Activated T-cell treated with anti-CD3 and anti-CD28 coated beads, Interleukin-2, amount 50 U/mL, for 24 hours (primary cell): ENCODE measurements around the gene RCC1.
"Not testable (repeated sequence)": the region's sequence is repeated elsewhere in the genome, so short reads cannot be mapped to it uniquely, and the experiment has no call there.

Source experiments
- DNase-seq: peaks from one replicate; pipeline ENCODE4 v3.0.0-alpha.2; 2020
- H3K27ac Mint-ChIP-seq: 2 replicates; pipeline ENCODE4 v1.8.0; 2020; ENCODE audit warnings: mild to moderate bottlenecking, mixed read lengths
- H3K27me3 Mint-ChIP-seq: 2 replicates; pipeline ENCODE4 v1.8.0; 2020; ENCODE audit warnings: mixed read lengths
- H3K36me3 Mint-ChIP-seq: 2 replicates; pipeline ENCODE4 v1.8.0; 2020; ENCODE audit warnings: low read depth, mixed read lengths
- H3K4me1 Mint-ChIP-seq: 2 replicates; pipeline ENCODE4 v1.8.0; 2020; ENCODE audit warnings: low read depth, mixed read lengths
- H3K4me3 Mint-ChIP-seq: 2 replicates; pipeline ENCODE4 v1.8.0; 2020; ENCODE audit warnings: mild to moderate bottlenecking, moderate library complexity, mixed read lengths
- H3K9me3 Mint-ChIP-seq: 2 replicates; pipeline ENCODE4 v1.8.0; 2020; ENCODE audit warnings: mixed read lengths

RCC1 gene

GRCh38 chr1:28548318-28548717, 42.5 kb downstream of the RCC1 start:
- peaks cover 14% of the 10 kb centered on the region for H3K4me1 Mint-ChIP-seq
- no peaks in the 10 kb centered on the region for H3K27me3 Mint-ChIP-seq
- no peak overlapping the region for H3K27ac Mint-ChIP-seq
- H3K4me3 Mint-ChIP-seq: no peak overlapping the region
- H3K36me3 Mint-ChIP-seq: peaks cover 5% of the 10 kb centered on the region
- H3K9me3 Mint-ChIP-seq: no peaks in the 10 kb centered on the region
- no peak for DNase-seq

DNA sequence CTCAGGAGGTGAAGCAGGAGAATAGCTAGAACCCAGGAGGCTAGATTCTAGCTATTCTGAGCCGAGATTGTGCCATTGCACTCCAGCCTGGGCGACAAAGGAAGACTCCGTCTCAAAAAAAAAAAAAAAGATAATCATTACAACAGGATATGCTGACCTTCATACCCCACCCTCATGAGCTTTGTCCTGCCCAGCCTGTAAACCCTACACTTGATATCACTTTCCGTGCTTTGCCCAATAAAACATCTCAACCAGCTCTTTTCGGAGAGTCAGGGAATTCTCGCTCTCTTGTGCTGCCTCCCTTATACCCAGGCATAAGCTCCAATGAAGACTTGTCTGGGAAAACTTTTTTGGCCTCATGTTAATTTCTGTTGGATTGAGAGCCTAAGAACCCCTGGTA, 45.5 kb downstream of the RCC1 start:
- Mint-ChIP-seq H3K9me3 (no peaks in the 10 kb centered on the region), H3K36me3 (peaks cover 33% of the 10 kb centered on the region), H3K4me3 (no peak overlapping the region), H3K27me3 (no peaks in the 10 kb centered on the region), H3K4me1 (peaks cover 25% of the 10 kb centered on the region), H3K27ac (peak overlapping the region; percentile 27)
- no peak for DNase-seq

GRCh38 chr1:28552758-28553663, 47.2 kb downstream of the RCC1 start, which contains the start of gene TRNAU1AP:
Gene TRNAU1AP, plus strand, starts transcription at chr1:28553085. Its CDS starts 26 bp downstream, at chr1:28553111.
- no peaks in the 10 kb centered on the region for H3K27me3 Mint-ChIP-seq
- H3K4me3 Mint-ChIP-seq: peak within 1 kb of the TSS; percentile 99
- H3K36me3 Mint-ChIP-seq: peaks cover 42% of the 10 kb centered on the region
- DNase-seq: peak; percentile 97
- no peaks in the 10 kb centered on the region for H3K9me3 Mint-ChIP-seq
- H3K27ac Mint-ChIP-seq: peak within 1 kb of the TSS; percentile 98
- H3K4me1 Mint-ChIP-seq: peaks cover 25% of the 10 kb centered on the region

DNA sequence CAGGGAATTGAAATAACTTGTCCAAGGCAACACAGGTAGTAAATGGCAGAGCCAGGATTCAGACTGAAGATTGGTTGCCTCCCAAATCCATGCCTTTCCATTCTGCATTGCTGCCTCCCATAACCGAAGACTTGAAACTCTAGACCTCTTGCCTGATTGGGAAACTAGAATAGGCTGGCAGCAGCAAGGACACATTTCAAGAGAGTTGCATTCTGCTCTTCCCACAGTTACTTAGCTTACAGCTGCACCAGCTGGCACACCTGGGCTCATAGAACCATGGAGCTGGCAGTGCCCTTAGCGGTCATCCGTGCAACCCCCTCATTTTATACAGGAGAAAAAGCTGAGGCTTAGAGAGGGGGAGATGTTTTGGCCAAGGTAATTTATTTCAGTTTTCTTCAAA, 55.0 kb downstream of the RCC1 start:
- H3K27me3 Mint-ChIP-seq: no peaks in the 10 kb centered on the region
- H3K27ac Mint-ChIP-seq: no peak overlapping the region
- H3K4me1 Mint-ChIP-seq: no peaks in the 10 kb centered on the region
- H3K4me3 Mint-ChIP-seq: no peak overlapping the region
- no peak for DNase-seq
- peaks cover 78% of the 10 kb centered on the region for H3K36me3 Mint-ChIP-seq
- H3K9me3 Mint-ChIP-seq: no peaks in the 10 kb centered on the region

GRCh38 chr1:28564310-28564709, 58.5 kb downstream of the RCC1 start:
- no peaks in the 10 kb centered on the region for H3K27me3 Mint-ChIP-seq
- no peak for DNase-seq
- no peak overlapping the region for H3K4me3 Mint-ChIP-seq
- H3K4me1 Mint-ChIP-seq: no peaks in the 10 kb centered on the region
- H3K9me3 Mint-ChIP-seq: no peaks in the 10 kb centered on the region
- no peak overlapping the region for H3K27ac Mint-ChIP-seq
- peaks cover 85% of the 10 kb centered on the region for H3K36me3 Mint-ChIP-seq

GRCh38 chr1:28565040-28565439, 59.2 kb downstream of the RCC1 start:
- no peaks in the 10 kb centered on the region for H3K27me3 Mint-ChIP-seq
- H3K36me3 Mint-ChIP-seq: peaks cover 82% of the 10 kb centered on the region
- H3K27ac Mint-ChIP-seq: no peak overlapping the region

DNA sequence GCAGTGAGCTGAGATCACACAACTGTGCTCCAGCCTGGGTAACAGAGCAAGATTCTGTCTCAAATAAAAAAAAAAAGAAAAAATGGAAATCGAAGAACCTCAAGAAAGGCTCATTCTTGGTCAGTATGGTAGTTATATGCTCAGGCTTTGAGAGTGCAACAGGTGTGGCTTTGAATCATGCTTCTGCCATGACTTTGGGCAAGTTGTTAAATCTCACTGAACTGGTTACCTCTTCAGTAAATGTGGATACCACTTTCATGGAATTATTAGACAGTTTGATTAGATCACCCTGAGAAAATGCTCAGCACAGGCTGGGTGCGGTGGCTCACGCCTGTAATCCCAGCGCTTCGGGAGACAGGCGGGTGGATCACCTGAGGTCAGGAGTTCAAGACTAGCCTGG, 59.9 kb downstream of the RCC1 start:
- H3K27ac Mint-ChIP-seq: no peak overlapping the region
- H3K4me1 Mint-ChIP-seq: no peaks in the 10 kb centered on the region
- peaks cover 82% of the 10 kb centered on the region for H3K36me3 Mint-ChIP-seq
- H3K4me3 Mint-ChIP-seq: no peak overlapping the region
- H3K27me3 Mint-ChIP-seq: no peaks in the 10 kb centered on the region
- DNase-seq: no peak
- H3K9me3 Mint-ChIP-seq: no peaks in the 10 kb centered on the region

More at GRCh38 chr1:28565040-28565439, 59.2 kb downstream of the RCC1 start:
- DNase-seq: no peak
- no peaks in the 10 kb centered on the region for H3K4me1 Mint-ChIP-seq
- no peaks in the 10 kb centered on the region for H3K9me3 Mint-ChIP-seq
- no peak overlapping the region for H3K4me3 Mint-ChIP-seq

- DNase-seq: no peak
- H3K36me3 Mint-ChIP-seq: peaks cover 82% of the 10 kb centered on the region
These were observed 61.1 kb downstream of the RCC1 start for GRCh38 chr1:28566931-28567330.

GRCh38 chr1:28571911-28572310, 66.1 kb downstream of the RCC1 start:
- H3K4me3 Mint-ChIP-seq: no peak overlapping the region
- no peak overlapping the region for H3K27ac Mint-ChIP-seq
- no peaks in the 10 kb centered on the region for H3K9me3 Mint-ChIP-seq
- DNase-seq: no peak
- H3K36me3 Mint-ChIP-seq: peaks cover 77% of the 10 kb centered on the region
- no peaks in the 10 kb centered on the region for H3K4me1 Mint-ChIP-seq
- no peaks in the 10 kb centered on the region for H3K27me3 Mint-ChIP-seq

More at GRCh38 chr1:28566931-28567330, 61.1 kb downstream of the RCC1 start:
- peak overlapping the region; percentile 22 for H3K27ac Mint-ChIP-seq
- H3K4me1 Mint-ChIP-seq: no peaks in the 10 kb centered on the region
- H3K27me3 Mint-ChIP-seq: no peaks in the 10 kb centered on the region
- H3K4me3 Mint-ChIP-seq: no peak overlapping the region
- H3K9me3 Mint-ChIP-seq: no peaks in the 10 kb centered on the region

- peaks cover 77% of the 10 kb centered on the region for H3K36me3 Mint-ChIP-seq
- not testable (repeated sequence) for H3K9me3 Mint-ChIP-seq
These were observed 67.0 kb downstream of the RCC1 start for GRCh38 chr1:28572891-28573290.

GRCh38 chr1:28573564-28573963, 67.7 kb downstream of the RCC1 start:
- H3K9me3 Mint-ChIP-seq: no peaks in the 10 kb centered on the region
- no peak for DNase-seq
- no peak overlapping the region for H3K27ac Mint-ChIP-seq
- no peaks in the 10 kb centered on the region for H3K27me3 Mint-ChIP-seq
- H3K36me3 Mint-ChIP-seq: peaks cover 77% of the 10 kb centered on the region
- peaks cover 12% of the 10 kb centered on the region for H3K4me1 Mint-ChIP-seq
- H3K4me3 Mint-ChIP-seq: no peak overlapping the region

More at GRCh38 chr1:28572891-28573290, 67.0 kb downstream of the RCC1 start:
- H3K27ac Mint-ChIP-seq, DNase-seq, H3K4me1 Mint-ChIP-seq, H3K4me3 Mint-ChIP-seq, H3K27me3 Mint-ChIP-seq: not testable (repeated sequence)

GRCh38 chr1:28577052-28577678, 71.3 kb downstream of the RCC1 start:
- Mint-ChIP-seq H3K9me3 (no peaks in the 10 kb centered on the region), H3K4me1 (peaks cover 31% of the 10 kb centered on the region), H3K27ac (peak overlapping the region; percentile 98), H3K27me3 (no peaks in the 10 kb centered on the region), H3K4me3 (peak overlapping the region; percentile 95), H3K36me3 (peaks cover 81% of the 10 kb centered on the region)
- peak; percentile 72 for DNase-seq

DNA sequence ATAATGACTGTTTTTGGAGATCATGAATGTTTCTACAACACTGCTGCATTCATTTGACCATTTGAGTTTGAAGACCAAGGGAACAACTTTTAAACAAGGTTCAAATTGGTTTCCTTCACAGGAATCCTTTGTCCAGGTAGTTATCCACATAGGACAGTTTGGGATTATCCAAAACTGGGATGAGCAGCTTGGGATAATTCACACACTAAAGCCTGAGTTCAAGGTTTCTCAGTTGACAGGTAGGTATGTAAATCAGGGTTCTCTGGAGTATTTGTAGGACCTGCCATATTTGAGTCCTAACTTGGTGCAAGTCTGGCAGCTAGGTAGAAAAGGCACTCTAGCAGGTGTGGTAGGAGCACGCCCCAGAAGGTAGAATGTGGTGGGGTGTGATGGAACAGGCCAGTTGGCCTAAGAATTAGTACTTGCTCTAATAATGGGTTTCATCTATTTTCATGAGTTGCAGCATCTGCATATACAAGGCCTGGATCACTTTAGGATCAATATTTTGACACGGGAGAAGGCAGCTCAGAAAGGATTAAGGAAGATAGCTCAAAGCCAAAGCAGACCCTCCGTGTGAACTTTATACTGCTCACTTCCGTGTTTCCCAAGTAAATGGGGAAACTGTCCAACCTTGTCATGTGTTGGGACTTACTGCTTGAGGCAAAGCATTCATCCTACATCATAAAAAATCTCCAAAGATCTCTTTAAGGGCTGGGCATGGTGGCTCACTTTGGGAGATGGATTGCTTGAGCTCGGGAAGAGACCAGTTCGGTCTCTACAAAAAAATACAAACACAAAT, 72.1 kb downstream of the RCC1 start:
- DNase-seq: peak; percentile 51
- Mint-ChIP-seq H3K4me1 (peaks cover 34% of the 10 kb centered on the region), H3K27ac (peak overlapping the region; percentile 98), H3K9me3 (no peaks in the 10 kb centered on the region), H3K4me3 (peak overlapping the region; percentile 95), H3K36me3 (peaks cover 86% of the 10 kb centered on the region), H3K27me3 (no peaks in the 10 kb centered on the region)

- no peak for DNase-seq
- Mint-ChIP-seq H3K27me3 (no peaks in the 10 kb centered on the region), H3K4me1 (peaks cover 36% of the 10 kb centered on the region), H3K36me3 (peaks cover 81% of the 10 kb centered on the region), H3K9me3 (no peaks in the 10 kb centered on the region), H3K4me3 (peak overlapping the region; percentile 95), H3K27ac (peak overlapping the region; percentile 98)
These were observed 72.9 kb downstream of the RCC1 start for GRCh38 chr1:28578696-28579218.
